ENCODE results near the gene SIK2.
A peak's percentile ranks its signal among the peaks of the same experiment; 100 is the strongest.

The SIK2 gene

DNA sequence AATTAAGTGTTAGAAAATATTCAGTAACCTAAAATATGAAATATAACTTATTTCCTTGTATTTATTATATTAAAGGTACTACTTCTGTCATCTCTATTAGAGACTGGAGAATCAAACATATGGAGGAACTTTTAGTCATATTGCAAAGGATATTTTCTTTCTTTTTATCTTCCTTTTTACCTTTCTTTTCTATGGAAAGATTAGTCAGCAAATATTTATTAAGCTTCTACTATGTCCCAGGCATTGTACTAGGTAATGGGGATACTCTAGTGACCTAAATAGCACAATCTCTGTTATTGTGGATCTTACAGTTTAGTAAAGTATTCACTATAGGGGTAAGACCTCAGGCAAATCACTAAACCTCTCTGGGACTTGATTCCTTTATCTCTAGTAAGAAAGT lies 18.3 kb downstream of the SIK2 start:
- H3K9me3 ChIP-seq (ENCODE audit: control insufficient read depth, low read length) = no peaks in the 10 kb centered on the region
- no peak overlapping the region for H3K18ac ChIP-seq (ENCODE audit: low read depth in 1 of 2, low read length in 2 of 2)
- H3K4ac ChIP-seq (ENCODE audit: low read depth in 1 of 2, low read length in 2 of 2) = no peak overlapping the region
- no peak overlapping the region for H3K4me2 ChIP-seq (ENCODE audit: low read length, poor library complexity, severe bottlenecking)
- H4K8ac ChIP-seq (ENCODE audit: low read length) = no peak overlapping the region
- H2AFZ ChIP-seq (ENCODE audit: low read depth, low read length) = no peak overlapping the region
- no peak overlapping the region for H2BK120ac ChIP-seq (ENCODE audit: low read depth, low read length)
- peaks cover 15% of the 10 kb centered on the region for H3K79me1 ChIP-seq (replicated peaks; ENCODE audit: low read length, poor library complexity, severe bottlenecking)
- DNase-seq = no peak
- H2BK5ac ChIP-seq (ENCODE audit: low read depth, low read length, poor library complexity, severe bottlenecking) = no peak overlapping the region
- no peak overlapping the region for H3K4me3 ChIP-seq (ENCODE audit: insufficient read depth in 1 of 2, low read depth in 1 of 2, low read length in 2 of 2)
- H3K23ac ChIP-seq (ENCODE audit: low read length in 2 of 2) = no peak overlapping the region
- no peaks in the 10 kb centered on the region for H3K4me1 ChIP-seq (ENCODE audit: control insufficient read depth, insufficient read depth, low read depth, low read length)
- no peak overlapping the region for H2BK12ac ChIP-seq (ENCODE audit: low read length in 2 of 2)
- no peaks in the 10 kb centered on the region for H3K27me3 ChIP-seq (ENCODE audit: control insufficient read depth in 1 of 2, insufficient read depth in 1 of 2, low read length in 2 of 2)
- no peak overlapping the region for H4K91ac ChIP-seq (ENCODE audit: low read length)
- H2AK5ac ChIP-seq (ENCODE audit: low read length, severe bottlenecking) = no peak overlapping the region
- H3K27ac ChIP-seq (ENCODE audit: low read length, poor library complexity, severe bottlenecking) = no peak overlapping the region
- no peak overlapping the region for H2BK15ac ChIP-seq (ENCODE audit: low read depth, poor library complexity, severe bottlenecking)
- no peak overlapping the region for H3K14ac ChIP-seq (ENCODE audit: low read length in 2 of 2)
- peaks cover 12 to 91% of the 10 kb centered on the region in 2 experiments for H3K36me3 ChIP-seq (ENCODE audit: control insufficient read depth in 1 of 2, insufficient read depth in 2 of 2, low read depth in 1 of 2, low read length in 2 of 2)
- H3K9ac ChIP-seq (ENCODE audit: low read length) = no peak overlapping the region

DNA sequence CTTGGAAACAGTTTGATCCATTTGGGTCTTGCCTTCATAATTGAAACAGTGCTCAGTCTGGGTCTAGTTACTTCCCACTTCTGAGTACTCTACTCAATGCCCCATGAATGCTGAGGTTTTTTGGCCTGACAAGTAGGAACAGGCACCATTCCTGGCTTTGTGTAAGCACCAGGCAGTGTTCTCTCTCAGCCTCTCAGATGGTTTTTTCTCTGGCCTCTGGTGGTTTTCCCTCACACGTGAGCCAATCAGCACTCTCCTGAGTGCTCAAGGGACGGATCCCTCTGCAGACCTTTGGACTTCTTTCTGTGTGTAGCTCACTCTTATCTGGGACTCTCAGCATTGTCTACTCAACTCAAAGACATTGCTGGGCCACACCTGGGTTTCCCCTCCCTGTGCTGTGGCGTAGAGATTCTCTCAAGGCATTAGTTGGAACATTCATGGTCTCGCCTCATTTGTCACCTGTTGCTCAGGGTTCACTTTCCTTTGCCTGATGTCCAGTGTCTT lies 21.3 kb downstream of the SIK2 start:
- H4K8ac ChIP-seq (ENCODE audit: low read length) = no peak overlapping the region
- no peak overlapping the region for H3K14ac ChIP-seq (ENCODE audit: low read length in 2 of 2)
- peaks cover 7 to 77% of the 10 kb centered on the region in 2 experiments for H3K36me3 ChIP-seq (ENCODE audit: control insufficient read depth in 1 of 2, insufficient read depth in 2 of 2, low read depth in 1 of 2, low read length in 2 of 2)
- H4K91ac ChIP-seq (ENCODE audit: low read length) = no peak overlapping the region
- no peak overlapping the region for H3K27ac ChIP-seq (ENCODE audit: low read length, poor library complexity, severe bottlenecking)
- no peaks in the 10 kb centered on the region for H3K9me3 ChIP-seq (ENCODE audit: control insufficient read depth, low read length)
- peaks cover 9% of the 10 kb centered on the region for H3K79me1 ChIP-seq (replicated peaks; ENCODE audit: low read length, poor library complexity, severe bottlenecking)
- no peak overlapping the region for H3K9ac ChIP-seq (ENCODE audit: low read length)
- no peaks in the 10 kb centered on the region for H3K4me1 ChIP-seq (ENCODE audit: control insufficient read depth, insufficient read depth, low read depth, low read length)
- DNase-seq = no peak
- H2AFZ ChIP-seq (ENCODE audit: low read depth, low read length) = no peak overlapping the region
- H2BK12ac ChIP-seq (ENCODE audit: low read length in 2 of 2) = no peak overlapping the region
- H3K18ac ChIP-seq (ENCODE audit: low read depth in 1 of 2, low read length in 2 of 2) = no peak overlapping the region
- no peak overlapping the region for H2BK5ac ChIP-seq (ENCODE audit: low read depth, low read length, poor library complexity, severe bottlenecking)
- H3K4me3 ChIP-seq (ENCODE audit: insufficient read depth in 1 of 2, low read depth in 1 of 2, low read length in 2 of 2) = no peak overlapping the region
- no peak overlapping the region for H2BK120ac ChIP-seq (ENCODE audit: low read depth, low read length)
- H3K27me3 ChIP-seq (ENCODE audit: control insufficient read depth in 1 of 2, insufficient read depth in 1 of 2, low read length in 2 of 2) = no peaks in the 10 kb centered on the region
- H3K4me2 ChIP-seq (ENCODE audit: low read length, poor library complexity, severe bottlenecking) = no peak overlapping the region
- H2AK5ac ChIP-seq (ENCODE audit: low read length, severe bottlenecking) = no peak overlapping the region
- H3K4ac ChIP-seq (ENCODE audit: low read depth in 1 of 2, low read length in 2 of 2) = no peak overlapping the region
- peak overlapping the region; percentile 23 for H2BK15ac ChIP-seq (ENCODE audit: low read depth, poor library complexity, severe bottlenecking)
- no peak overlapping the region for H3K23ac ChIP-seq (ENCODE audit: low read length in 2 of 2)
- WGBS = 95% methylated on average over 4 of the region's 4 CpGs

DNA sequence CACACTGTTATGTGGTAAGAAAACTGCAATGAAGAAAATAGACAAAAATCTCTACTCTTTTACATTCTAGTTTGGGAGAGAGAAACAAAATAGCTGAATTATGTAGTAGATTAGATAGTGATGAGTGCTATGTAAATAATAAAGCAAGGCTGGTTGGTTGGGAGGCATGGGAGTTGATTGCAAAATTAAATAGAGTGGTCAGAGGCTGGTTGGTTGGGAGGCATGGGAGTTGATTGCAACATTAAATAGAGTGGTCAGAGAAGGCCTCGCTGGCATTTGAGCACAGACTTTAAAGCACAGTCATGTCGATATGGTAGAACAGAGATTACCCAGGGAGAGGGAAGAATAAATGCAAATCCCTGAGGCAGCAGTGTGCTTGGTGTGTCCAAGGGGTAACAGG lies 22.4 kb downstream of the SIK2 start:
- Histone ChIP-seq H4K91ac (ENCODE audit: low read length) (no peak overlapping the region), H2BK5ac (ENCODE audit: low read depth, low read length, poor library complexity, severe bottlenecking) (no peak overlapping the region), H3K27me3 (ENCODE audit: control insufficient read depth in 1 of 2, insufficient read depth in 1 of 2, low read length in 2 of 2) (no peaks in the 10 kb centered on the region), H3K9me3 (ENCODE audit: control insufficient read depth, low read length) (no peaks in the 10 kb centered on the region), H2BK12ac (ENCODE audit: low read length in 2 of 2) (no peak overlapping the region), H3K4me2 (ENCODE audit: low read length, poor library complexity, severe bottlenecking) (no peak overlapping the region), H2AK5ac (ENCODE audit: low read length, severe bottlenecking) (no peak overlapping the region), H3K27ac (ENCODE audit: low read length, poor library complexity, severe bottlenecking) (no peak overlapping the region), H2AFZ (ENCODE audit: low read depth, low read length) (no peak overlapping the region), H3K36me3 (ENCODE audit: control insufficient read depth in 1 of 2, insufficient read depth in 2 of 2, low read depth in 1 of 2, low read length in 2 of 2) (peaks cover 7 to 76% of the 10 kb centered on the region in 2 experiments), H3K23ac (ENCODE audit: low read length in 2 of 2) (no peak overlapping the region), H2BK15ac (ENCODE audit: low read depth, poor library complexity, severe bottlenecking) (no peak overlapping the region), H3K4ac (ENCODE audit: low read depth in 1 of 2, low read length in 2 of 2) (no peak overlapping the region), H3K4me1 (ENCODE audit: control insufficient read depth, insufficient read depth, low read depth, low read length) (no peaks in the 10 kb centered on the region), H3K14ac (ENCODE audit: low read length in 2 of 2) (no peak overlapping the region), H3K18ac (ENCODE audit: low read depth in 1 of 2, low read length in 2 of 2) (no peak overlapping the region), H3K4me3 (ENCODE audit: insufficient read depth in 1 of 2, low read depth in 1 of 2, low read length in 2 of 2) (no peak overlapping the region), H3K9ac (ENCODE audit: low read length) (no peak overlapping the region), H4K8ac (ENCODE audit: low read length) (no peak overlapping the region), H2BK120ac (ENCODE audit: low read depth, low read length) (no peak overlapping the region), H3K79me1 (replicated peaks; ENCODE audit: low read length, poor library complexity, severe bottlenecking) (peaks cover 9% of the 10 kb centered on the region)
- WGBS = 84% methylated on average over 2 of the region's 2 CpGs
- peak; percentile 43 for DNase-seq

DNA sequence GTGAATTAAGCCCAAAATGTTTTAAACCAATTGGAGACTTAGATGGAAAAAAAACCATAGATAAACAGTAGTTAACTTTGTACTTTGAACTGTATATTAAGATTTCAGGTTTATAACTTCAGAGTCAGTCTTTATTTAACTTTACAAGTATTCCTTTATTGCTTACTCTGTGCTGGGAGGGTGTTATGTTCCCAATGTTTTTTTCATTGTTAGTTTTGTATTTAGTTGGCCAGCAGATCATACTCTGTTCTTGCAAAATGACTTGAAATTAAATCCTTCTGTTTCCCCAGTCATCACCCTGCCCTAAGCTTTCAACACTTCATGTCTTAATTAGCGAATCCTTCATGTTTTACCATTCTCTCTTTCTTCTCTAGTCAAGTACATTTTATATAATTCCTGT lies 25.3 kb downstream of the SIK2 start:
- WGBS = no CpG with 5 or more reads among the region's 1 CpG
- no peak overlapping the region for H4K91ac ChIP-seq (ENCODE audit: low read length)
- no peak overlapping the region for H2BK12ac ChIP-seq (ENCODE audit: low read length in 2 of 2)
- no peak overlapping the region for H2AK5ac ChIP-seq (ENCODE audit: low read length, severe bottlenecking)
- no peaks in the 10 kb centered on the region for H3K4me1 ChIP-seq (ENCODE audit: control insufficient read depth, insufficient read depth, low read depth, low read length)
- no peak overlapping the region for H3K23ac ChIP-seq (ENCODE audit: low read length in 2 of 2)
- no peak overlapping the region for H3K27ac ChIP-seq (ENCODE audit: low read length, poor library complexity, severe bottlenecking)
- no peaks in the 10 kb centered on the region for H3K27me3 ChIP-seq (ENCODE audit: control insufficient read depth in 1 of 2, insufficient read depth in 1 of 2, low read length in 2 of 2)
- H3K4me3 ChIP-seq (ENCODE audit: insufficient read depth in 1 of 2, low read depth in 1 of 2, low read length in 2 of 2) = no peak overlapping the region
- no peak overlapping the region for H2BK5ac ChIP-seq (ENCODE audit: low read depth, low read length, poor library complexity, severe bottlenecking)
- no peak for DNase-seq
- no peaks in the 10 kb centered on the region for H3K9me3 ChIP-seq (ENCODE audit: control insufficient read depth, low read length)
- no peak overlapping the region for H3K18ac ChIP-seq (ENCODE audit: low read depth in 1 of 2, low read length in 2 of 2)
- no peak overlapping the region for H4K8ac ChIP-seq (ENCODE audit: low read length)
- no peak overlapping the region for H3K14ac ChIP-seq (ENCODE audit: low read length in 2 of 2)
- H3K79me1 ChIP-seq (replicated peaks; ENCODE audit: low read length, poor library complexity, severe bottlenecking) = peaks cover 9% of the 10 kb centered on the region
- no peak overlapping the region for H3K4me2 ChIP-seq (ENCODE audit: low read length, poor library complexity, severe bottlenecking)
- peaks cover 4 to 52% of the 10 kb centered on the region in 2 experiments for H3K36me3 ChIP-seq (ENCODE audit: control insufficient read depth in 1 of 2, insufficient read depth in 2 of 2, low read depth in 1 of 2, low read length in 2 of 2)
- no peak overlapping the region for H2AFZ ChIP-seq (ENCODE audit: low read depth, low read length)
- no peak overlapping the region for H3K9ac ChIP-seq (ENCODE audit: low read length)
- H2BK120ac ChIP-seq (ENCODE audit: low read depth, low read length) = no peak overlapping the region
- no peak overlapping the region for H2BK15ac ChIP-seq (ENCODE audit: low read depth, poor library complexity, severe bottlenecking)
- H3K4ac ChIP-seq (ENCODE audit: low read depth in 1 of 2, low read length in 2 of 2) = no peak overlapping the region
